HG02759 (cell line): ENCODE data around the gene GALNT1.
A peak's percentile ranks its signal among the peaks of the same experiment; 100 is the strongest.

ENCODE experiments used
- ATAC-seq: cut with Tn5 transposase; IDR thresholded peaks from one replicate; pipeline ENCODE4 v1.9.1; 2021; ENCODE audit warnings: mild to moderate bottlenecking, moderate library complexity; ENCODE audit not compliant: unreplicated experiment

Gene GALNT1

DNA sequence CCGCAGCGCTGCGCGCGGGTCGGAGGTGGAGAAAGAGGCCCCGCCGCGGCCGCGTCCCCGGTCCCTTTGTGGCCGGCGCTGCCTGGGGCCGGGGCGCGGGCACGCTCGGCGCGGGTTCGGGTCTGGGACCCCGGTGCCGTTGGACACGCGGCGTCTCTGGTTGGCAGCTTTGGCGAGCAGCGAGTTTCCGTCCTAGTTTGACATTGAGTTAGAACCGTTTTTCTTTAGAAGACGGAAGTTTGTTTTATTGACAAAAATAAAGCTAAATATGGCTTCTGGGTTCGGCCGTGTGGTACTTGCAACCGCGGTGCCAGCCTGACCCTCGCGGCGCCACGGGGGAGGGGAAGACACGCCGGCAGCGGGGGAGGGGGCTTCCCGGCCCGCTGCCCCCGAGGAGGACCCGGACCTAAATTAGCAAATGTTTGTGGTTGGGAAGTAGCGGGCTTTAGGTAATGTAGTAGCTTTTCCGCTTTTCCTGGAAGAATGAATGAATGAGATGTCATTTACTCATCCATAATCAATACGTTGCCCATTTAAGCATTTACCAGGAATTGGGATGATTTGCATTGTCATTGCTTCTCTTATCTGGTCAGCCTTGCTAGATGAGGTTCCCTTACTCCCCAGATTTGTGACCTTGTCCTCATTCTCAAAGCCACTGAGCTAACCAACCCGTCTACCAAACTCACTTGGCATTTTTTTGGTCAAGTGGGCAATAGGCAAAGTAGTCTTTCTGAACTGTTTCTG lies 530 bp downstream of the GALNT1 start:
- peak; percentile 8 for ATAC-seq

DNA sequence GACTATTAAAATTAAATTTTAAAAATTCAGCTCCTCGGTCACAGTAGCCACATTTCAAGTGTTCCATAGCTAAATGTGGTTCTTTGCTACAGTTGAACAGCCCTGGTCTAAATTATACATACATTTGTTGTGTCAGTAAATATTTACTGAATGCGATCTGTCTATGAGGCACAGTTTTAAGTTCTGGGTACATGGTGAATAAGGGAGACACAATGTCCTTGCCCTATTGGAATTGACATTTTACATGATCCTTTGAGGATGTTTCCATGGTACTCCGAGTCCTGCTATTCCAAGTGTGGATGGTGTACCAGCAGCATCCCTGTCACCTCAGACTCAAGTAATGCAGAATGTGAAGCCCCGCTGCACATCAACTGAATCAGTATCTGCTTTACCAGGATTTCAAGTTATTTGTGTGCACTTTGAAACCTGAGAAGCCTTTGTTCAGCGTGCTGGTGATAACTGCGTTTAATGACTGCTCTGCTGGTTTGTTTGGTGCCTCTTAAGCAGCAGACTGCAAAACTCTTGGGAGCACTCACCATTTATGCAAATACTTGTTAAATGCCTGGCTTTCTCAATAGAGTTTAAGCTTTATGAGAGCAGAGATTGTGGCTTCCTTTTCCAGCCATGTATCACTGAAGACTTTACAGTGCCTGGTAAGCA lies 1.5 kb downstream of the GALNT1 start:
- ATAC-seq: no peak

DNA sequence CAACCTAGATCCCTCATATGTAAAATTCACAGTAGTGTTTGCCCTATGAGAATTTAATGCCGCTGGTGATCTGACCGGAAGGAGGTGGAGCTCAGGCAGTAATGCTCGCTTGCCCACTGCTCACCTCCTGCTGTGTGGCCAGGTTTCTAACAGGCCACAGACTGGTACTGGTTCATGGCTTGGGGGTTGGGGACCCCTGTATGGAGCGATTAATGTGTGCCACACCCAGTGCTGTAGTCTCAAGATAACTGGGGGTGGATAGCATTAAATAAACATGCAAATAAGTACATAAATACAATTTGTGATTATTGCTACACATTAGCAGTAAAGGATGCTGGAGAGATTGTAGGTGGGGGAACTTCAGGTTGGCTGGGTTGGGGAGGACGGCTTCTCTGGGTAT lies 3.2 kb downstream of the GALNT1 start:
- ATAC-seq: no peak

DNA sequence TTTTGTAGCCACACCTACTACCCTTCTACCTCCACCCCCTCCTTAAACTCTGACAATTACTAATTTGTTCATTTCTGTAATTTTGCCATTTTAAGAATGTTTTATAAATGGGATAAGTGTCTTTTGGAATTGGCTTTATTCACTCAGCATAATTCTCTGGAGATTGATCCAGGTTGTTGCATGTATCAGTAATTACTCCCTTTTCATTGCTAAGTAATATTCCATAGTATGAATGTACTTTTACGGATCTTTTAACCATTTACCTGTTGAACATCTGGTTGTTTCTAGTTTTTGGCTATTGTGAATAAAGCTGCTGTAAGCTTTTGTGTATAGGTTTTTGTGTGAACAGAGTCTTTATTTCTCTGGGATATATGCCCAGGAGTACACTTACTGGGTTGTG lies 4.1 kb downstream of the GALNT1 start:
- no peak for ATAC-seq

DNA sequence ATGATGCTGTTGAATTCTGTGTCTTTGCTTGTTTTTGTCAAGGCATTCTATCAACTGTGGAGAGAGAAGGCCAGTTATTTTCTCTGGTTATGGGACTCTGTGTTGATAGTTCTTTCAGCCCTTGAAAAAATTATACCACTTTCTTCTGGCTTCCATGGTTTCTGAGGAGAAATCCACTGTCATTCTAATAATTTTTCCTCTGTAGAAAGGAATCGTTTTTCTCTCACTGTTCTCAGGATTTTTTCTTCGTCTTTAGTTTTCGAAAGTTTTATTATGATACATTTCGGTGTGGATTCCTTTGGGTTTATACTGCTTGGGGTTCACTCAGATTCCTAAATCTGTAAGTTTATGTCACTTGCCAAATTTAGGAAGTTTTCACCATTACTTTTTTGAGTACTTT lies 6.6 kb downstream of the GALNT1 start:
- no peak for ATAC-seq

DNA sequence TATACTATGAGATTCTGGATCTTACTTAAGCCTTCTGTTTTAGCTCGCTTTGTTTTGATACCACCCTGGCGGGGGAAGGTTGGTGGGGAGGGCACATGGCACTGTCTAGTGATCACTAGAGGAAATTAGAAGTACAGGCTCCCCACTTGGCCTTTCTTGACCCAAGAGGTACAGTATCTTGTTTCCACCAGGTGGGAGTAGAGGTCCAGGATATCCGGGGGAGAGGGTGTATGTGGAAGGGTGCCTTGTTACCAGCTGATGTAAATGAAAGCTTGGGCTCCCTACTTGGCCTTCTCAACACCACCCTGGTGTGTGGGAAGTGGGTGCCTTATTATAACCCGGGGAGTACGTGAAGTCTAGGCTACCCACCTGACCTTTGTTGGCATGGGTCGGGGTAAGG lies 7.5 kb downstream of the GALNT1 start:
- ATAC-seq: no peak

DNA sequence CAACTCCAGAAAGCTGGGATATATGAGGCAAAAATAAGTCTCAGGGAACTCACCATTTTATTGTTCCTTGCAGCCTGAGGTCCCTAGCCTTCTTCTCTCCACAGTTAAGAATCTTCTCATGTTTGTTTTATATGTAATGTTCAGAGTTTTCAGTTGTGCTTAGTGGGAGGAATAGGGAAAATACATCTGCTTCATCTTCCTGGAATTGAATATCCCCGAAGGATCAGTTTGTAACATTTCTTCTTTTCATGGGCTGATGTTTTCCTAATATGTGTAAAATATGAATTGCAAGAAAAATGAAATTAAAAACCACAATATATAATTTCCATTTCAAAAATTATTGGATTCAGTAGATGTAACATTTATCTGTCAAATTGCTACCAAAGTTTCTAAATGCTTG lies 8.0 kb downstream of the GALNT1 start:
- ATAC-seq: no peak

DNA sequence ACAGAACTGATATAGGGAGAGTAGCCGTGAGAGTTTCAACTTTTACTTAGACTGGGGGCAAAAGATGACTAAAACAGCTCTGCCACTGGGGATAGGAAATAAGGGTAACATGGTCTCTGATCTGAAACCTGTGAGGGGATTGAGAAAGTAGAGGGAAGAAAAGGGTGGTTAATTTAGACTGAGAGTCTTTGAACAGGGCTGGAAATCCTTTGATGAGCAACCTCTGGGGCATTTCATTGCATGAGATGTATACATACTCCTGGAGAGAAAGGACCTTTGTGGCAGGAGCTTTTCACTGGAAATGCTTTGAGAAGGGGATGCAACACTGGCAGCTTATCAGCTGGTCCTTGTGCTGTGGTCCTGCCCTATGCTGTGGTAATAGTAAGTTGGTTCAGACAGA lies 9.4 kb downstream of the GALNT1 start:
- ATAC-seq: no peak

DNA sequence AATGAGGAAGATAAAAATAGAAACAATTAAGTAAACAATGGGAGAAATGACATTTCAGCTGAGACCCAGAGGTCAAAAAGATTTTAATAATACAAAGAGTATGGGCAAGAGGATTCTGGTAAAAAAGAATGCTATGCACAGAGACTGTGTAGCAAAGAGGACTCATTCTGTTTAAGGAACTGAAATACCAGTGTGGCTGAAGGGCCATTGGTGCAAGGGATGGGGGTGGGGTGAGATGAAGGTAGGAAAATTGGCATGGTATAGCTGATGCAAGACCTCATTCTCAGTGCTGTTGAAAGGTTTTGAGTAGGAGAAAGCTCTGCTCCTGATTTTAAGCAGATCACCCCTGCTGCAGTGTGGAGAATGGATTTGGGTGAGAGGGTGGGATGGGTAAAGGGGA lies 10.8 kb downstream of the GALNT1 start:
- peak; percentile 98 for ATAC-seq

DNA sequence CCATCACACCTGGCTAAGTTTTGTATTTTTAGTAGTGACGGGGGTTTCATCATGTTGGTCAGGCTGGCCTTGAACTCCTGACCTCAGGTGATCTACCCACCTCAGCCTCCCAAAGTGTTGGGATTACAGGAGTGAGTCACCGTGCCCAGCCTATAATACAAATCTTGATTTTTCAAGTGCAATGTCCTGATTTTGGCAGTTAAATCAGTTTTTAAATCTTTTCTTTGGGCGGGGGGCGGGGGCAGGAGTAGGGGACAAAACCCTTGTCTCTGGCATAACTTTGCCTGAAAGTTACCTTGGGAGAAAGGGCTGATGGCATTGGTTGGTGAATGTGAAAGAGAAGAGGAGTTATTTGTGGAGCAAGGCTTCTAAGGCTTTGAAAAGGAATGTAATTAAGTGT lies 12.3 kb downstream of the GALNT1 start:
- ATAC-seq: no peak

DNA sequence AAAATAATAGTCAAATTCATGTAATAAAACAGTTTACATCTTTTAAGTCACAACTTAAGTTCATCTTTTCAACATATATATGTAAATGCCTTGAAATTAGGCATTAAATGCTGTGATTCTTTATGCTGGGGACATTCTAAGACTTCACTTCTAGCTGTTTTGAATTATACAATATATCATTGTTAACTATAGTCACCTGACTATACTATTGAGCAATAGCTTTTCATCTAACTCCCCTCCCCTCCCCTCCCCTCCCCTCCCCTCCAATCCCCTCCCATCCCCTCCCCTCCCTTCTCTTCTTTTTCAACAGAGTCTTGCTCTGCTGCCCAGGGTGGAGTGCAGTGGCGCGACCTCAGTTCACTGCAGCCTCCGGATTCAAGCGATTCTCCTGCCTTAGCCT lies 16.2 kb downstream of the GALNT1 start:
- no peak for ATAC-seq

DNA sequence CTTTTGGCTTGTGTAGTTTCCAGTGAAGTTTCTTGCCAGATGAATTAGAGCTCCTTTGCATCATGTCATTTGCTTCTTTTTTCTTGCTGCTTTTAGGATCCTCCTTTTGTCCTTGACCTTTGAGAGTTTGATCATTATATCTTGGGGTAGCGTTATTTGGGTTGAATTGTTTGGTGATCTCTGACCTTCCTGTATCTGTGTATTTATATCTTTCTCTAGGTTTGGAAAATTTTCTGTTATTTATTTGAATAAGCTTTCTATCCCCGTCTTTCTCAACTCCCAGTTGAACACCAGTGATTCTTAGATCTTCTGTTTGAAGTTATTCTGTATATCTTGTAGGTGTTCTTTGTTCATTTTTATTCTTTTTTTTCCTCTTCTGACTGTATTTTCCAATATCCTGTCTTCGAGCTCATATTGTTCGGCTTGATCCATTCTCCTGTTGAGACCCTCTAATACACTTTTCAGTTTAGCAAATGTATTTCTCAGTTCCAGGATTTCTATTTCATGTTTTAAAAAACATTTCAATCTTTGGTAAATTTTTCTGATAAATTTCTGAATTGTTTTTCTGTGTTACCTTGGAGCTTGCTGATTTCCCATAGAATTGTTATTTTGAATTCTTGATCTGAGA lies 20.8 kb downstream of the GALNT1 start:
- no peak for ATAC-seq

DNA sequence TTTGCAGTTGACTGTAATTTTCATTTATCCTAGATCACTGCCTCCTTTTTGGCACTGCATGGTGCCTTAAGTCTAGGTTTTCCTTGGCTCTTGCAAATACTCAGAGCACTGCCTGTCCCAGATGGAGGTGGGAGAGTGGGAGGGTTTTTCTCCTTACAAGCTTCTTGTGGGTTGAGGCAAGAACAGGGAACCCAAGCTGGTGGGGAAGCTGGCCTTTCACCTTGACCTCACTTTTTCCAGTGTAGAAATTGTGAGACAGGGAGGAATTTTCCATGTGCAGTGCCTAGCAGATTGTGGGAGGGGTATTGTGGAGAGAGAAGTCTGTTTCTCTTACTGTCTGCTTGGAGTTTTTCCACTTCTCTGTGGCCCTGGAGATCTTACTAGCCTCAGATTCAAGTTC lies 21.5 kb downstream of the GALNT1 start:
- ATAC-seq: no peak

DNA sequence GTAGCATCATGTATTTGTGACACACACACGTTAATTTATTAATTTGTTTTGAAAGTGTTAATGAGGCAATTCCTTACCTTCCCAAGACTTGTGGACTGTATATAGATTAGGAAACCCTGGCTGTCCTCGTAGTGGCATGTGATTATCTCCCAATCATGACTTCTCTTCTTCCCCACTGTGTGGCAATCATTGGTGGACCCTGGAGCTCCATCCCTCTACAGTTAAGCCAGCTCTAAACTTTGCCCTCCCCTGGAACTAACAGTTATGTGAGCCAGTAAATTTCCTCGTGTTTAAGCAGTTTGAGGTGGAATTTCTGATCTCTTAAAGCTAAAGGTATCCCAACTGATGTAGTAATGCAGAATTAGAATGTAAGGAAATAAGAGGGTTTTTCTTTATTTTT lies 22.0 kb downstream of the GALNT1 start:
- ATAC-seq: no peak

DNA sequence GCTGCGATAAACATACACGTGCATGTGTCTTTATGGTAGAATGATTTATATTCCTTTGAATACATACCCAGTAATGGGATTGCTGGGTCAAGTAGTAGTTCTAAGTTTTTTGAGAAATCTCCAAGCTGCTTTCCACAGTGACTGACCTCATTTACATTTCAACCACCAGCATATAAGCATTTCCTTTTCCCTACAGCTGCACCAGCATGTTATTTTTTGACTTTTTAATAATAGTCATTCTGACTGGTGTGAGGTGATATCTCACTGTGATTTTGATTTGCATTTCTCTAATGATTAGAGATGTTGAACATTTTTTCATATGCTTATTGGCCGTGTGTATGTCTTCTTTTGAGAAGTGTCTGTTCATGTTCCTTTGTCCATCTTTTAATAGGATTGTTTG lies 22.8 kb downstream of the GALNT1 start:
- ATAC-seq: no peak

DNA sequence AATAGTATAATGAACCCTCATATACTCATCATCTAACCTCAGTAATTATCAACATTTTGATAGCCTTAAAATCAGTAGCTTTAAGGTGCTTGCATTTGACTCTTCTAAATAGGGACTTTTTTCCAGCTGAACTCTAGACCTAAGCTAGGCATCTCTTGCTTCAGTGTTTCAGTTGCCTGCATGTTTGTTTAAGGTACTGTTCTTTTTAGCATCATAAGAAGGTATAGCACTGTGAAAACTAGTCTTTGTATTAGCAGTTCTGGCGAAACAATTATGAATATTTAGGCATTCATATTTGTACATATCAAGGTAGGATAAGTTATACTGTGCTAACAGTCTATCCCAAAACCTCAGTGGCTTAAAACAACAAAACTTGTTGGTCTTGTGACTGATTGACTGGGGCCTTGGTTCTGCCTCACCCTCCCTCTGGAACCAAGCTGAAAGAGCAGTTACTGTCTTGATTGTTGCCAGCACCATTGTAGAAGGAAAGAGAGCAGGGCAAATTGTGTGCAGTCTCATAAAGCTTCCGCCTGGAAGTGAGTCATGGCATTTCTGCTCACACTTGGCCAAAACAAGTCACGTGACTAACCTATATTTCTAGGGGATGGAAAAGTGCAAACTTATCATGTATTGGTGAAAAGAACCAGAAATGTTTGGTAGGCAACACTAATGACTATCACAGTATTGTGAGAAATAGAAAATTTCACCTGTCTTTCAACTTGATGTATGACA lies 24.3 kb downstream of the GALNT1 start:
- no peak for ATAC-seq

DNA sequence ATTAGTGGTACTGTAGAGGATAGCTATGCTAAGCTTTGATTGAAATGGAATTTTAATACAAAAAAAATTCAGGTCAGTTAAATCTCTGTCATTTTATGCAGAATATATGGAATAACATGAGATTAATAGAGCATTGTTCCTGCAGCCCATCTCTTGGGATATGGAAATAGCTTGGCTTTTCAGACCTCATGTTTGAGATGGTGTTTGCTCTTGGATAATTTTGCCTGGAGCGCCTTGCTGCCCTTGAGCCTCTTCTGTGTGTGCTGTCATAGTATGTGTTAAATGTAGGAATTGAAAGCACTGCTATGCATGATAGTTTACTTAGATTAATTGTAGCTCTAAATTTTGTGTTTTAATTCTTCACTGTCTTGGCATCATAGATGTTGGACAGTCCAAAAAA lies 27.7 kb downstream of the GALNT1 start:
- ATAC-seq: no peak

DNA sequence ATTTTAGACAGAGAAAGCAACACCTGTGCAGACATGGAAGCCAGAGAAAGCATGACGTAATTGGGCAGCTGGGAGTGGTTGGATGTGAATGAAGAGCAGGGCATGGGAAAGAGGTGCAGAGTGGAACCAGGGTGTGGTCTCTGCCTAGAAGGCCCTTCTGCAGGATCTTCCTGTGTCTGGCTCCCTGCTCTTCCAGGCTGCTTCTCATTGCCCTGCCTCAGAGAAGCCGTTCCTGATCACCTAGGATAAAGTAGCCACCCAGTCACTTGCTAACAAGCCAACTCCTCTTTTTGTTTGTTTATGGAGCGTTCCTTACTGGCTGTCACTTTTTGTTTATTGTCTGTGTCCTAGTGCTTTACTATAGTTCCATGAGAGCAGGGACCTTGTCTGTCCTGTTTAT lies 28.5 kb downstream of the GALNT1 start:
- no peak for ATAC-seq

DNA sequence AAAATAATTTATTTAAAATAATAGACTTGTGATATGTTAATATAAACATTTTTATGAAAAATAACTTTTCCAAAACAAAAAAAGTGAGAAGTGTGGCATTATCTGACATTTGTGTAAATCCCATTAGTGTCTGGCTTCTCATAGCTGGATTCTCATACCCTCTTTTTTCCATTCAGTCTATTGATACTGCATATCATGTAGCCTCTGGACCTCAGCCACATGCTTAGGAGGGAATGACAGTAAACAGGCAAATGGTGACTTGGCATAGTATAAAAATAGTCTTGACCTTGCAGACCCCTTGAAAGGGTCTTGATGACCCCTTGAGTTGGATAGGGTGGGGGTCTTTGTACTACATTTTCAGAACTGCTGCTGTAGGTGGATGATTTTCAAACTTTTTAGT lies 29.2 kb downstream of the GALNT1 start:
- no peak for ATAC-seq

DNA sequence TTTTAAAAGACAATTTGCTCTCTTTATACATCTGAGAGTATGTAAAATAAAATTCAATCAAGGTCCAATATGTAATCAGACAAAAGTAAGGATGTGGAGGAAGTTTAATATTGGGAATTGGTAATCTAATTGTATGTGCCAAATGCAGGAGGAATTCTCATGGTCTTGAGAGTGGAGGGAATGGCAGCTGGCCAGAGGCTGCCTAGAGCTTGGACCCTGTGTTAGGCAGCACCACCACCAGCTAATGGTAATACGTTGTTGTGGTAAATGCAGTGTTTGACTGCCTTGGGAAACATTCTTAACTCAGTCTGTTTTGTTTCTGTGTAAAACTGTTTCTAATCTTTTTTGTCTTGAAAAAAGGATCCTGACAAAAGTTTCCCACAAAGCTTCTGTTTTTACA lies 30.0 kb downstream of the GALNT1 start:
- no peak for ATAC-seq

DNA sequence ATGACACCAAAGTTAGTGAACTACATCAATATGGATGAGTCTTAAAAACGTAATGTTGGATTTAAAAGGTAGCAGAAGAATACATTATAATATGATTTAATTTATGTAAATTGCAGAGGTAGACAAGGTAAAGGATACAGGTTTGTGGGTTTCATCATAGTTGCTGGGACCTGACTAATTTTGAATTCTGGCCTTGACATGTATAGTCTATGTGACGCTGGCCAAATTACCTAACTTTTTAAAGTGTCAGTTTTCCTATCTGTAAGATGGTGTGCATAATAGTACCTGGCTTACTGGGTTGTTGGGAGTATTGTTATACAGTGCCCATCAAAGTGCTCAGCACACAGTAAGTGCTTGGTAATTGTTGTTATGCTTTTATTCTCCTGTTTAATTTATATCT lies 34.5 kb downstream of the GALNT1 start:
- no peak for ATAC-seq
